HK-2 (cell line): ENCODE measurements around the gene ZAR1L.
A peak's percentile ranks its signal among the peaks of the same experiment; 100 is the strongest.
"Not testable (repeated sequence)": the region's sequence is repeated elsewhere in the genome, so short reads cannot be mapped to it uniquely, and the experiment has no call there.

ENCODE experiments used
- DNase-seq: peaks from one replicate; pipeline ENCODE4 v3.0.0-alpha.2; 2018; ENCODE audit not compliant: unreplicated experiment

Gene ZAR1L, protein sequence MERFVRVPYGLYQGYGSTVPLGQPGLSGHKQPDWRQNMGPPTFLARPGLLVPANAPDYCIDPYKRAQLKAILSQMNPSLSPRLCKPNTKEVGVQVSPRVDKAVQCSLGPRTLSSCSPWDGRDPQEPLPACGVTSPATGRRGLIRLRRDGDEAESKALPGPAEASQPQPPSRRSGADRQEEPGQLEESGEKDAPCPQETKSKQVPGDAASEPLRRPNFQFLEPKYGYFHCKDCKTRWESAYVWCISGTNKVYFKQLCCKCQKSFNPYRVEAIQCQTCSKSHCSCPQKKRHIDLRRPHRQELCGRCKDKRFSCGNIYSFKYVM

DNA sequence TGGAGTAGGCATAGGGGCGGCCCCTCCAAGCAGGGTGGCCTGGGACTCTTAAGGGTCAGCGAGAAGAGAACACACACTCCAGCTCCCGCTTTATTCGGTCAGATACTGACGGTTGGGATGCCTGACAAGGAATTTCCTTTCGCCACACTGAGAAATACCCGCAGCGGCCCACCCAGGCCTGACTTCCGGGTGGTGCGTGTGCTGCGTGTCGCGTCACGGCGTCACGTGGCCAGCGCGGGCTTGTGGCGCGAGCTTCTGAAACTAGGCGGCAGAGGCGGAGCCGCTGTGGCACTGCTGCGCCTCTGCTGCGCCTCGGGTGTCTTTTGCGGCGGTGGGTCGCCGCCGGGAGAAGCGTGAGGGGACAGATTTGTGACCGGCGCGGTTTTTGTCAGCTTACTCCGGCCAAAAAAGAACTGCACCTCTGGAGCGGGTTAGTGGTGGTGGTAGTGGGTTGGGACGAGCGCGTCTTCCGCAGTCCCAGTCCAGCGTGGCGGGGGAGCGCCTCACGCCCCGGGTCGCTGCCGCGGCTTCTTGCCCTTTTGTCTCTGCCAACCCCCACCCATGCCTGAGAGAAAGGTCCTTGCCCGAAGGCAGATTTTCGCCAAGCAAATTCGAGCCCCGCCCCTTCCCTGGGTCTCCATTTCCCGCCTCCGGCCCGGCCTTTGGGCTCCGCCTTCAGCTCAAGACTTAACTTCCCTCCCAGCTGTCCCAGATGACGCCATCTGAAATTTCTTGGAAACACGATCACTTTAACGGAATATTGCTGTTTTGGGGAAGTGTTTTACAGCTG lies at the start of gene ZAR1L, which contains the start of gene BRCA2:
ZAR1L (minus strand) TSS at position 126 of the 790 bp plus-strand sequence. CDS start 3,438 bp downstream, outside the sequence.
BRCA2 (plus strand) TSS at position 271 of the 790 bp plus-strand sequence. CDS start 953 bp downstream, outside the sequence.
- DNase-seq = peak; percentile 81

DNA sequence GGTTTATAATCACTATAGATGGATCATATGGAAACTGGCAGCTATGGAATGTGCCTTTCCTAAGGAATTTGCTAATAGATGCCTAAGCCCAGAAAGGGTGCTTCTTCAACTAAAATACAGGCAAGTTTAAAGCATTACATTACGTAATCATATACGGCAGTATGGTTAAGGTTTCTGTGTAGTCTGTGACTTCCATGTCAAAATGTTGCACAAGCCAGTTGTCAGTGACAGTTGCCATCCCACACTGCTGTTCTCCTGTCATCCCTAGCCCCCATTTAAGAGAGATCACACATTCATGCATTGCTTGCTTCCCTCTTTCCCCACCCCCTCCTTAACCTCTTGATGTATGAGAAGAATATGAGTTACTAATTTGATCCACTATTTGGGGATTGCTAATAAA lies 47.4 kb upstream of the ZAR1L start:
- DNase-seq = no peak

DNA sequence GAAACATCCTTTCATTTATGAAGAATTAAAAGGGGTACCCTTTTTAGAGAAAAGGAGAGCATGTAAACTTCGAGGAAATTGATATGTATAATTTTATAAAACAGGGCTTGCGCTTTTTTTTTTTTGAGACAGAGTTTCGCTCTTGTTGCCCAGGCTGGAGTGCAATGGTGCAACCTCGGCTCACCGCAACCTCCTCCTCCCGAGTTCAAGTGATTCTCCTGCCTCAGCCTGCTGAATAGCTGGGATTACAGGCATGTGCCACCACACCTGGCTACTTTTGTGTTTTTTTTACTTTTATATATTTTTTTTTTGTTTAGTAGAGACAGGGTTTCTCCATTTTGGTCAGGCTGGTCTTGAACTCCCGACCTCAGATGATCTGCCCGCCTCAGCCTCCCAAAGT lies 40.8 kb upstream of the ZAR1L start:
- not testable (repeated sequence) for DNase-seq

DNA sequence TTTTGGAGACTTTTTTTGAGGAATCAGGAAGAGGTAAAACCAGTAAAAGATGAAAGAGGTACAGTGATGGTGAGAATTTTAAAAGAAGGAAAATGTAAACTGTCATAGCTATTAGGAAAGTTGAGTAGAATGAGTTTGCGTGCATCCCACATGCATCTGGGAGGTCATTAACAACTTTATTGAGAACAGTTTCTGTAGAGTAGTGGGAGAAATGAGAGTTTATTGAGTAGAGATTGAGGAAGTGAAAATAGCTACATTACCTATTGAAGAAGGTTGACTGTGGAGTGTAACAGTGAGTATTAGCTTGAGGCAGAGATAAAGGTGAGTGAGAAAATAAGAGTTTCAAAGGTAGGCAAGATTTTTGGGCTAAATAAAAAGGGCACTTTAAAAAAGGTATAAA lies 38.9 kb upstream of the ZAR1L start:
- DNase-seq = no peak

DNA sequence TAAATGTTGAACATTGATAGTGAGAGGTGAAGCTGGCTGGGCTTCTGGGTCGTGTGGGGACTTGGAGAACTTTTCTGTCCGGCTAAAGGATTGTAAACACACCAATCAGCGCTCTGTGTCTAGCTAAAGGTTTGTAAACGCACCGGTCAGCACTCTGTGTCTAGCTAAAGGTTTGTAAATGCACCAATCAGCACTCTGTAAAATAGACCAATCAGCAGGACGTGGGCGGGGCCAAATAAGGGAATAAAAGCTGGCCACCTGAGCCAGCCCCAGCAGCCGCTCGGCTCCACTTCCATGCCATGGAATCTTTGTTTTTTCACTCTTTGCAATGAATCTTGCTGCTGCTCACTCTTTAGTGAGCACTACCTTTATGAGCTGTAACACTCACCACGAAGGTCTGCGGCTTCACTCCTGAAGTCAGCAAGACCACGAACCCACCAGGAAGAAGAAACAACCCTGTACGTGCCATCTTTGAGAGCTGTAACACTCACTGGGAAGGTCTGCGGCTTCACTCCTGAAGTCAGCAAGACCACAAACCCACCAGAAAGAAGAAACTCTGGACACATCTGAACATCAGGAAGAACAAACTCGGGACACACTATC lies 35.8 kb upstream of the ZAR1L start:
- not testable (repeated sequence) for DNase-seq

DNA sequence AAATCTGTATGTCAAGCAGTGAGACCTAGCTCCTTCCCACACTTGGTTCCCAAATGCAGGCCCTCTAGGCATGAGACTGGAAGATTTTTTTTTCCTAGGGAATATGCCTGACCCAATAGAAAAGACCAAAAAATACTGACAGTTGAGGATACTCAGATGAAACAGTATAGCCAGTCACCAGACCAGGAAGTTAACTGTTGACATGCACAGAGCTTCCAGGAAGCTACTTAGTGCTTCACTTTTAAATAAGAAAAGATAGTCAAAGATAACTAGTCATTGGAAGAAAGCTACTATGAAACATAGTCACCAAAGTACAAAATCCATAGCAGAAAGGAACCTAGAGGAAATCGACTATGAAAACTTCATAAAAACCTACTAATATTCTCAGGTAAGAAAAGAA lies 32.5 kb upstream of the ZAR1L start:
- DNase-seq = no peak

DNA sequence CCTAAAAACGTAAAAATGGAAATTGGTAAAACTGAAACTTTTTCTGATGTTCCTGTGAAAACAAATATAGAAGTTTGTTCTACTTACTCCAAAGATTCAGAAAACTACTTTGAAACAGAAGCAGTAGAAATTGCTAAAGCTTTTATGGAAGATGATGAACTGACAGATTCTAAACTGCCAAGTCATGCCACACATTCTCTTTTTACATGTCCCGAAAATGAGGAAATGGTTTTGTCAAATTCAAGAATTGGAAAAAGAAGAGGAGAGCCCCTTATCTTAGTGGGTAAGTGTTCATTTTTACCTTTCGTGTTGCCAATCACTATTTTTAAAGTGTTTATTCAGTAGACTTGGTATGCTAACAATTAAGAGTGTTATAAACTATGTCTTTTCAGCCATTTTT lies 25.8 kb upstream of the ZAR1L start:
- no peak for DNase-seq

DNA sequence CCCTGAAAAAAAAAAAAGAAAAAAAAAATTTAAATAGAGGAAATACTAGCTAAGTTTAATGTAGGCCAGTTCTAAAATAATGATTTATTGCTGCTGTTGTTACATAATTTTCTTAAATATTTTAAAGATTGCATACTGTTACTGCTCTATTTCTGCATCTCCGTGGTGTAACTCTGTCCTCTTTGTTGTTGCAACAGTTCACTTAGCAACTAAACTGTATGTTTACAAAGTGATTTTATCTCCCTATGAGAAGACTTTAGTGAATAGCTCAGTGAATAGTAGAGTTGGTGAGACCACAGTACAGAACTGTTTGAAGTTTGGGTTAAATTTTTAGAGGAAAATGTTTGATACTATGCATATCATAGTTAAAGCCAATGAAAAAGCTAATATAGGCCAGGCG lies 19.5 kb upstream of the ZAR1L start:
- DNase-seq = no peak

DNA sequence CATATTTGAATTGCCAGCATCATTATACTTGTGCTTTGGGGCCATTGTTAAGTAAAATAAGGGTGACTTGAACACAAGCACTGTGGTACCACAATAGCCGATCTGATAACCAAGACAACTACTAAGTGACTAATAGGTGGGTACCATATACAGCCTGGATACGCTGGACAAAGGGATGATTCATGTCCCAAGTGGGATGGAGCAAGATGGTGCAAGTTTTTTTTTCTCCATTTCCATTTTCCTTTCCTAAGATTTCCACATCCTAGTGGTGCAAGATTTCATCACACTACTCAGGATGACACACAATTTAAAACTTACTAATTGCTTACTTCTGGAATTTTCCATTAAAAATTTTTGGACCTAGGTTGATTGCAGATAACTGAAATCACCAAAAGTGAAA lies 15.3 kb upstream of the ZAR1L start:
- DNase-seq = no peak

DNA sequence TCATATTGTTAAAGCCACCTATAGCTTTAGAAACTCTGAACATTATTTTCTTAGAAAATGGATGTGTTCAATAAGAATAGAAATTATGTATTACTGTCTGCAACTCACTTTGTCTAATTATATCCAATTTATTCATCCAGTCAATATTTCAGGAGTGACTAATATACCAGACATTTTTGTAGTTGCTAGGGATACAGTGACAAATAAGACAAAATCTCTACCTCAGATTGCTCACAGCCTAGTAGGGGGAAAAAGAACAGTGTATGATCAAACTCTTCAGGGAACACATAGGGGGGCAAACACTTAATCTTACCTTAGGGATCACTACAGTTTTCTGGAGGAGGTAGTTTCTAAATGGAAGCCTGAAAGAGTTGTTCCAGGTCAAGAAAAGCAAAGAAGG lies 8.7 kb upstream of the ZAR1L start:
- no peak for DNase-seq

DNA sequence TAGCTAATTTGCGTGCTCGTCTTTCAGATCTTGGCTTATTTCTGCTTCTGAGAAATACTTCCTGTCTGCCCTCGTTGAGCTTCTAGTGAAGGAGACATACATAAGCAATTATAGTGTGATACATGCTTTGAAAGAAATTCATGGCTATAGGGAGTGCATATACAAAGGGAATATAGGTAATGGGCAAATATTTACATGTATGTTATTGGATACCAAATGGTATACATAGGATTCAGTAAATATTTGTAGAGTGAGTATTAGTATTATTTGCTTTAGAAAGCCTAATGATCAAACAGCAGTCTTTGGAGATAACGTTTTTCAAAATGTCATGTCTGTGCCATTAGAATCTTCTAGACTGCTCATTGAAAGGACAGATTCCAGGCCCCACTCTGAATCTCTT lies 5.4 kb upstream of the ZAR1L start:
- DNase-seq = no peak

DNA sequence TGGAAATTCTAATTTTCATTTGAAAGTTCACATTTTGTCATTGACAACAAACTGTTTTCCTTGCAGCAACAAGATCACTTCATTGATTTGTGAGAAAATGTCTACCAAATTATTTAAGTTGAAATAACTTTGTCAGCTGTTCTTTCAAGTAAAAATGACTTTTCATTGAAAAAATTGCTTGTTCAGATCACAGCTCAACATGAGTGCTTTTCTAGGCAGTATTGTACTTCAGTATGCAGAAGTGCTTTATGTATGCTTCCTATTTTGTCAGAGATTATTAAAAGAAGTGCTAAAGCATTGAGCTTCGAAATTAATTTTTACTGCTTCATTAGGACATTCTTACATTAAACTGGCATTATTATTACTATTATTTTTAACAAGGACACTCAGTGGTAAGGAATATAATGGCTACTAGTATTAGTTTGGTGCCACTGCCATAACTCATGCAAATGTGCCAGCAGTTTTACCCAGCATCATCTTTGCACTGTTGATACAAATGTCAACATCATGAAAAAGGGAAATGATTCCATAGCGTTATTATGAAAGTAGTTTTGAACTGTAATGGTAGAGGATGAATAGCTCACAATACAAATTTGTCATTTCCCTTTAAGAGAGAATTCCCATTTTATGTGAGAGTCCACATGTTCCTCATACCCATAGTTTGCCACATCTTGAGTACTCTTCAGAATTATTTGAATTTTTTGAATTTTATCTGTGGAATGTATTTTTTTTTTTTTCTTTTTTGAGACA lies 2.7 kb upstream of the ZAR1L start:
- DNase-seq = no peak

DNA sequence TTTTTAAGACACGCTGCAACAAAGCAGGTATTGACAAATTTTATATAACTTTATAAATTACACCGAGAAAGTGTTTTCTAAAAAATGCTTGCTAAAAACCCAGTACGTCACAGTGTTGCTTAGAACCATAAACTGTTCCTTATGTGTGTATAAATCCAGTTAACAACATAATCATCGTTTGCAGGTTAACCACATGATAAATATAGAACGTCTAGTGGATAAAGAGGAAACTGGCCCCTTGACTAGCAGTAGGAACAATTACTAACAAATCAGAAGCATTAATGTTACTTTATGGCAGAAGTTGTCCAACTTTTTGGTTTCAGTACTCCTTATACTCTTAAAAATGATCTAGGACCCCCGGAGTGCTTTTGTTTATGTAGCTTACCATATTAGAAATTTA lies 1.3 kb upstream of the ZAR1L start:
- DNase-seq = no peak

DNA sequence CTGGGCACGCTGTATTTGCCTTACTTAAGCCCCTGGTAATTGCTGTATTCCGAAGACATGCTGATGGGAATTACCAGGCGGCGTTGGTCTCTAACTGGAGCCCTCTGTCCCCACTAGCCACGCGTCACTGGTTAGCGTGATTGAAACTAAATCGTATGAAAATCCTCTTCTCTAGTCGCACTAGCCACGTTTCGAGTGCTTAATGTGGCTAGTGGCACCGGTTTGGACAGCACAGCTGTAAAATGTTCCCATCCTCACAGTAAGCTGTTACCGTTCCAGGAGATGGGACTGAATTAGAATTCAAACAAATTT lies 821 bp upstream of the ZAR1L start:
- no peak for DNase-seq

DNA sequence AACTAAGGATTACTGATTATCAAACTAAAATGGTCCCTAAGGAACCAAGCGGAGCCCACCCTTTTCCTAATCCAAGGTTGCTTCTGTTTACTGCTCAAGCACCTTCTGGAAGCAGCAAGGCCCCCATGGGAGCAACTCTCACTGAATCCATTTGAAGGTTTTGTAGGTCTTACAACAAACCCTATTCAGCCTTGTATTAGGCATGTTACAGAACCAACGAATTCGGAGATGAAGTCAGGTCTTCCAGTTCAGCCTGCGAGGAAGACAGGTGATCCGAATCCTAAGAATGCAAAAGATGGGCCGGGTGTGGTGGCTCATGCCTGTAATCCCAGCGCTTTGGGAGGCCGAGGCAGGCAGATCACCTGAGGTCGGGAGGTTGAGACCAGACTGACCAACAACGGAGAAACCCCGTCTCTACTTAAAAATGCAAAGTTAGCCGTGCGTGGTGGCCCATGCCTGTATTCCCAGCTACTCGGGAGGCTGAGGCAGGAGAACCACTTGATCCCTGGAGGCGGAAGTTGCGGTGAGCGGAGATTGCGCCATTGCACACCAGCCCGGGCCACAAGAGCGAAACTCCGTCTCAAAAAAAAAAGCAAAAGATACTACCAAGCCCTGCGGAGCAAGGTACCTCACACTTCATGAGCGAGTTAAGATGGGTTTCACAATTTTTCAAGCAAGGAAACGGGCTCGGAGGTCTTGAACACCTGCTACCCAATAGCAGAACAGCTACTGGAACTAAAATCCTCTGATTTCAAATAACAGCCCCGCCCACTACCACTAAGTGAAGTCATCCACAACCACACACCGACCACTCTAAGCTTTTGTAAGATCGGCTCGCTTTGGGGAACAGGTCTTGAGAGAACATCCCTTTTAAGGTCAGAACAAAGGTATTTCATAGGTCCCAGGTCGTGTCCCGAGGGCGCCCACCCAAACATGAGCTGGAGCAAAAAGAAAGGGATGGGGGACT lies 609 bp downstream of the ZAR1L start:
- DNase-seq = no peak

DNA sequence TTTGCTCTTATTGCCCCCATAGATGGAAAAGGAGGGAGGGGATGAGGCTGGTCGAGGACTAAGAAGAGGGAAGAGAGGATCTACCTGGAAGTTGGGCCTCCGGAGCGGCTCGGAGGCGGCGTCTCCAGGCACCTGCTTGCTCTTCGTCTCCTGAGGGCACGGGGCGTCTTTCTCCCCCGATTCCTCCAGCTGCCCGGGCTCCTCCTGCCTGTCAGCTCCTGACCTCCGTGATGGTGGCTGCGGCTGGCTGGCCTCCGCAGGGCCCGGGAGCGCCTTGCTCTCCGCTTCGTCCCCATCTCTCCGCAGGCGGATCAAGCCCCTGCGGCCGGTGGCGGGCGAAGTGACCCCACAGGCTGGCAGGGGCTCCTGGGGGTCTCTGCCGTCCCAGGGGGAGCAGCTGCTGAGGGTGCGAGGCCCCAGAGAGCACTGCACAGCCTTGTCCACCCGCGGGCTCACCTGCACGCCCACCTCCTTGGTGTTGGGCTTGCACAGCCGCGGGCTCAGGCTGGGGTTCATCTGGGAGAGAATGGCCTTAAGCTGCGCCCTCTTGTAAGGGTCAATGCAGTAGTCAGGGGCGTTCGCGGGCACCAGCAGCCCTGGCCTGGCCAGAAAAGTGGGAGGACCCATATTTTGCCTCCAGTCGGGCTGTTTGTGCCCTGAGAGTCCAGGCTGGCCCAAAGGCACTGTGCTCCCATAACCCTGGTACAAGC lies 3.8 kb downstream of the ZAR1L start:
- DNase-seq = no peak

DNA sequence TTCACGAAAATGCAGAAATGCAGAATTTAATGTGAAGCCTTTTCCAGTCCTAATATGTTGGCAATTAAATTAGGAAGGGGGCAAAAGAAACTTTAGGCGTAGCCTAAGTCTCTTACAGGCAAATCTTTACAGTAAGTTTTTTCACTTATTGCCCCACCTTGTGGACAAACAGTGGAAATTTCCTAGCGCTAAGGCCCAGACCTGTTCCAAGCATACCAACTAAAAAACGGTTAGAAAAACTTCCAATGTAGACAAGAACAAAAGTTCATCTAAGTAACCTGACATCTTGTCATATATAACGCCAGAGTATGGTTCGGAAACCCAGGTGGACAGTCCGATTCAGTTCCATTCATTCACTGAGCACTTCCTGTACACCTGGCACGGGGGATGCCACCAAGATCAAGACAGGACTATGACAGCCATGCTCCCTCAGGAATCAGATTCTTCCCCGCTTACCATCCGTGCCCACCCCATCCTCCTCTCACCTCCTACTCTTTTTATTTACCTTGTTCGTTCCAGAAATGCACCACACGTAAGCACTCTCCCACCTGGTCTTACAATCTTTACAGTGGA lies 4.9 kb downstream of the ZAR1L start:
- DNase-seq = no peak

DNA sequence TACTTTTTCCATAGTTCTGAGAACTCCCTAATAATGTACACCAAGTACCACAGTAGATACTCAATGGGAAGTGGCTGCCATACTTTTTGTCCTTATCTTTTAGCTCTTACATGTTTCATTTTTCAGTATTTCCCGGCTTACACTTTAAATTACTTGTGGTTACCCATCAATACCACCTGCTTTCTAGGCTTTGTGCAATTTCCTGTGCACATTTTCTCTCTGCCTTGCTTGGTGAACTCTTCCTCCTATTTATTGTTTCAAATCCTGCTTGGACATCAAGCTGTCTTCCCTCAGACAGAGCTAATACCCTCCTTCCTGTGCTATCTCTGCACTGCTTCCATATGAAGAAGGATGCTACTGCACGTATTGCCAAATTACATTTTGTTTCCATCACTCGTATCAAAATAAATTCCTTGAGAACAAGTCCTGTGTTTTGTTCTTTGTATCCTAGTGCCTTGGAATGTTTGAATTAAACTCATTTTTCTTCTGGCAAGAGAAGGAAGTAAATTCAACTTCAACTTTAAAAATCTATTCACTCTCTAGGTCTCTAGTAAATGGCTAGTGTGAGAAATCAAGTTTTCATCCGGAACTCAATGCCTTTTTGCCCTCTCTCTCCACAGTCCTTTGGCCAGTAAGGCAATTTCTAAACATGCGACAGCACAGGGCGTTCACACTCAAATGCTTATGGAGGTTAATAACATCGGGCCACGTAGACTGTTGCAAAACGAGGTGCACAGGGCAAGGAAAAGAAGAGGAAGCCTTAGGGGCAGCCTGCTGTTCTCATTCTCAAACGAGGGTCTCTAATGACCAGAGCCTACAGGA lies 5.6 kb downstream of the ZAR1L start:
- no peak for DNase-seq

DNA sequence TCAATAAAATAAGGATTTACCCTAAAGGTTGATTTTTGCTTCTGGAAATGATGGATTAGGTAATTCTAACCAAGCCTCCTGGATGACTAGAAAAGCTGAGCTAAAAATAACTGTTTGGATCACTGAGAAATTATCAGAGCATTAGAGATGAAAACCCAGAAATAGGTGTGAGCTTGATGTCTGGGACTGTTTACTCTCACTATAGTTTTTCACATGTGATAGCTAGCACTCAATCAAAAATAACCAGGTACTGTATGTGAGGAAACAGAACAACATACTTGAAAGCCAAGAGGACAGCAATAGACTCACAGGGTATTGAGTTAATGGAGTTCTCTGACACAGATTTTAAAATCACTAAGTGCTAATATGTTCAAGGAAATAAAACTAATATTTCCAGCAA lies 9.5 kb downstream of the ZAR1L start:
- no peak for DNase-seq
